Stimulated activated CD4-positive, alpha-beta T cell treated with anti-CD3 and anti-CD28 coated beads, Interleukin-1b, Interleukin-23, amount 100 ng/mL, for 48 hours (primary cell): ENCODE data around the gene IGFBP7.
"Not testable (repeated sequence)": the region's sequence is repeated elsewhere in the genome, so short reads cannot be mapped to it uniquely, and the experiment has no call there.

Experiments
- DNase-seq: peaks from one replicate; pipeline ENCODE4 v3.0.0-alpha.2; 2020

Gene IGFBP7

DNA sequence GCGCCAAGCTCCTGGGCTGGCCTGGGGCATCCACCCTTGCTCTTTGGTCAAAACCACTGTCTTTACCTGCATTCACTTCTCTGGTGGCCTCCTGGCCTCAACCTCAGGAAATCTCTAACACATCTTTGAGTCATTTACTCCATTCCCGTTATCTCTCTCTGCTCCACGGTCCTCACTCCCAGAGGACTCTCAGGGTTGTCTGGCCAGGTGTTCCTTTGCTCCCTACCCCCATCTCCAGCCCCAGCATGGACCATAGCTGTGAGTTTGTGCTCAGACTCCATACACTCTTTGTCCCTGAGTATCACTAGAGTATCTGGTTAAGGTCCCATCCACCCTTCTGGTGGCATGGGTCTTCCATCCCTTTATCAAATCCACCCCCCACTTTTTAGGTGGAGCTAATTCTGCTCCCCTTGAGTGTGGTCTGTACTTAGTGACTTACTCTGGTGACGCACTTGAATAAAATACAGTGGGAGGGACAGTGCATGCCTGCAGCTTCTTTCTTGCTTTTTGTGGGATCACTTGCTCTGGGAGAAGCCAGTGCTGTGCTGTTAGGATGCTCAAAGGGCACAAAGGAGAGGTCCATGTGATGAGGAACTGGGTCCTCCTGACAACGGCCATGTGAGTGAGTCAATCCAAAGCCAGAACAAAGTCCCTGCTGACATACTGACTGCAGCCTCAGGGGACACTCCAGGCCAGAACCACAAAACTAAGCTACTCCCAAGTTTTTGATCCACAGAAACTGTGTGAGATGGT is 44.3 kb downstream of the IGFBP7 start:
- no peak for DNase-seq

DNA sequence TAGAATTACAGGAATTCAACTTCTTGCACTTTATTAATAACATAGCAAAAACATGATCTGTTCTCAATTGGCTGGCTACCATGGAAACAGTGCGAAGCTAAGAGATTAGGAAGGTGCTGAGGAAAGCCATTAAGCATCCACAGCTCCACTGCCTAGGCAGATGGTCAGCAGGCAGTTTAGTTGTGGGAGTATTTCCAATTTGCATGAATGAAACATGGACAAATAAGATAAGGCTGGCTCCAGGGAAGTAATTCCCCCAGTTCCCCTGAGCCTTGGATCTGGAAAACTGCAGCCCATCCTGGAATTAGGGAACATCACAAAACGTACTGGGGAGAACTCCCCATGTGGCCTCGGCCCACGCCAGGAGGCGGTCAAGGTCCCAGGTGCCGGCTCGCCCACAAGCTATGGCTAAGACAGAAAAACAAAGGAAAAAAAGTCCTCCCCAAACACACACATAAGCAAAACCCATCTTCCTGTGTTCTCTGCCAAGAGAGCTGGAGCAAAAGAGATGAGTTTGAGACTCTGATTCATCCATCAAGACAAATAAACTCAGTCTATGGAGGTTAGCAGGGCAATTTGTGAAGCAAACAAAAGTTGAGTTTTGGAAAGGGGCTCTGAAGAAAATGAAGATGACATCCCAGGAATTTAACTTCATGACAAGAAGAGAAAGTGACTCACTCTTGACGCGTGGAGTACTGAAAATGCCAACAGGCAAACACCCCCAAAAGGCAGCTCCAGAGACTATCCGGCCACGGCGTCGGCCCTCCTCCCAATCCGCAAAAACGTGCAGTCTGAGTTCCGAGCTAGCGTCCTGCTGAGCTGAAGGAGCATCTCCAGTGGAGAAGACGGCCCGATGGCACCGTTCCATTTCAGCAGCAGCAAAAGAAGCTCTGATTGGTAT is 45.1 kb downstream of the IGFBP7 start:
- no peak for DNase-seq

DNA sequence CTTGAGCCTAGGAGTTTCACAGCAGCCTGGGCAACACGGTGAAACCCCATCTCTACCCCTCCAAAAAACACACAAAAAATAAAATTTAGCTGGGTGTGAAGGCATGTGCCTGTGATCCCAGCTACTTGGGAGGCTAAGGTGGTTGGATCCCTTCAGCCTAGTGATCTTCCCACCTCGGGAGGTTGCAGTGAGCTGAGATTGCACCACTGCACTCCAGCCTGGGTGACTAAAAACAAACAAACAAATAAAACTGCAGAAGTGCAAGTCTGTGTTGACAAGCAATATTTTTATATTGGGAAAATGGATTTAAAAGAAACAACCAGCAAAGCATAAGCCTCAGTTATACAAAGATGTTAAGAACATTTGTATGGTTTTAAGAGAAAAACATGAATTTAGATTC is 46.1 kb downstream of the IGFBP7 start:
- DNase-seq, result no peak

DNA sequence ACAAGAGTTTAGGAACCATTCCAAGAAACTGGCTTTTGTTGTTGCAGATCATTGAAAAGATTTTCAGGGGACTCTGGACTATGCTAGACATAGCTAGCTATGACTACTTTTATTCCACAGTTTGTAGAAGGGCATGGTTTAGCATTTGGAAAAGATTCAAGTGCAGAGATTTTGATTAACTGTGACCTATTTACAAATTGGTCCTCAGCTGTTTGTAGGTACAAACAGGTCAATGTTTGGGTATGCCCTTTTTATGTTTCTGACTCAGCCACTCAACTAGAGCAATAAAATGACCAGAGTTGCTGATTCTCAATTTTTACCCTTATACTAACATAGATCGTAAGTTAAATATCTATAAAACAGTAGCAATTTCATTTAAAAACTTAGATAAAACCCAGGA is 46.7 kb downstream of the IGFBP7 start:
- DNase-seq, result no peak

DNA sequence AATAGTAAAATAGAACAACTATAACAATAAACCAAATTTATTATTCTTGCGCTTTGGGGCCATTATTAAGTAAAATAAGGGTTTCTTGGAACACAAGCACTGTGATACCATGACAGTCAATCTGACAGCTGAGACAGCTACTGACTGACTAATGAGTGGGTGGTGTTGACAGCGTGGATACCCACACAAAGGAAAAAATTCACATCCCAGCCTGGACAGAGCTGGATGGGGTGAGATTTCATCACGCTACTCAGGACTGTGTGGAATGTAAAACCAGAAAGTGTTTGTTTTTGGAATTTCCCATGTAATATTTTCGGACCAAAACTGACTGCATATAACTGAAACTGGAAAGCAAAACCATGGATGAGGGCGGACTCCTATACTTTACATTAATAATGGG is 48.8 kb downstream of the IGFBP7 start:
- no peak for DNase-seq

DNA sequence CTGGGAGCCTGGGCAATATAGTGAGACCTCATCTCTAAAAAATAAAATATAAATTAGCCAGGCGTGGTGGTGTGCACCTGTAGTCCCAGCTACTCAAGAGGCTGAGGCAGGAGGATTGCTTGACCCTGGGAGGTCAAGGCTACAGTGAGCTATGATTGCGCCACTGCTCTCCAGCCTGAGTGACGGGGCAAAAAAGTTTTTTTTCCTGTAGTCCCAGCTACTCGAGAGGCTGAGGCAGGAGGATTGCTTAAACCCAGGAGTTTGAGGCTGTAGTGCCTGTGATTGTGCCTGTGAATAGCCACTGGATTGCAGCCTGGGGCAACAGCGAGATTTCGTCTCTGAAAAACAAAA is 49.5 kb downstream of the IGFBP7 start:
- not testable (repeated sequence) for DNase-seq

DNA sequence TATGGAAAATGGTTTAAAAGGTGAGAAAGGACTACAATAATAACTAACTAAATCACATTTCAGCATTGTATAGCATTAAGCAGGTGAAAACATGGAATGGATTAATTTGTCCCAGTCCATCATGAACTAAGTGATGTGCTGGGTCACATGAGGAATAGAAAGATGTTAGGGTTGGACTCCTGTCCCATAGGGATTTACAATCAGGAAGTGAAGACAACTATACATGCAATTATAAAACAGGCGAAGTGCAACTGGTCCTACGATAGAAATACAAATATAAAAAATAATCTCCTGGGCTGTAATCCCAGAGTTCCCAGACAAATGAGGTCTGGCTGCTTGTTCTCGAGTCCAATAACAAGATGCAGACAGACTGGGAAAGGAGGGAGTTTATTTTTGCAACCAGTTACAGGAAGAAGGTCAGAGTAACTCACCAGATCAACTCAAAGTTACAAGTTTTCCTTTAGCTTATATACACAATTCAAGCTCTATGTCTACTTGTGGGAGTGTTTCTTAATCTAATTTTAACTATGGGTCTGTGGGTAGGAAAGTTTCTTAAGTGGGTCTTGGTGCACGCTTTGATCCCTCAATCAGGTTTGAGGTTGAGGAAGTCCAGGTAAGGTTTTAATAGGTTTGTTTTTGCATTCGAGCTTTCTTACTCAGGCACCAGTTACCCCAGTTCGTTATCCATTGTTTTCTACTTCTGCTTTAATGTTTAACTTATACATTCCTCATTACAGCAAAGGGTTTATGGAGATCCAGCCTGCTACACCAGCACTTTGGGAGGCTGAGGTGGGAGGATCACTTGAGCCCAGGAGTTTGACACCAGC is 50.1 kb downstream of the IGFBP7 start:
- no peak for DNase-seq

DNA sequence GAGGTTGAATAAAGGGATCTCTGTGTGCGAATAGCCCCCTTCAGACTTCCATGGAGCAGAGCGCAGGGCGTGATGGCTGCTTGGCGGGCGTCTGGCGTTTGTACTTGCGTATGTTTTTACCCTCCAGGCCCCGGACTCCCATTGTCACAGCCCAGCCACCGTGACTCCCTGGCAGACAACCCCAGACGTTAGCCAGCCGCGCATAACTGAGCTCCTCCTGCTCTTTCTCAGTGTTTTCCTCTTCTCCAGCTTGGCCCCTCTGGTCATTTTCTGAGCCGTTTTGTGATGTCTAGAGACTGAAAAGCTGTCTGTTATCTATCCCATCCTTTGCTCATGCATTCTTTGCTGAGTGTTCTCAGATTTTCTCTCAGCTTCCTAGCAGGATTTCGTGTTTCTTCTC is 54.3 kb downstream of the IGFBP7 start:
- DNase-seq, result no peak

DNA sequence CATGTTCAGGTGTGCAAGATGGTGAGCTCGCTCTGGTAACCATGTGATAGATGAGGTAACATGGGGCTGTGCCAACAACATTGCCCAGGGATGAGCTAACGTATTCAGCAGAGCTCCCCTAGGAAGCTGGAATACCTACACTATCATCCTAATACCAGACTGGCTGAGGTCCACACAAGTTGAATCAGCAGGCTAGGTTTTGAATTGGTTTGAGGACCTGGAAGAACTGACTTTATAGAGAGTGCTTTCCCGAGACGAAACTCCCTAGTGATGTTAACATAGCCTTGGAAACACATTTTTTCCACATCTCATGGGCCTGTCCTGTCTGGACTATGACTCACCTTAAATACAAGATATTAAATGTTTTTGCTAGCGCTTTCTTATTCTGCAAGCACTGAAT is 56.7 kb downstream of the IGFBP7 start:
- no peak for DNase-seq

DNA sequence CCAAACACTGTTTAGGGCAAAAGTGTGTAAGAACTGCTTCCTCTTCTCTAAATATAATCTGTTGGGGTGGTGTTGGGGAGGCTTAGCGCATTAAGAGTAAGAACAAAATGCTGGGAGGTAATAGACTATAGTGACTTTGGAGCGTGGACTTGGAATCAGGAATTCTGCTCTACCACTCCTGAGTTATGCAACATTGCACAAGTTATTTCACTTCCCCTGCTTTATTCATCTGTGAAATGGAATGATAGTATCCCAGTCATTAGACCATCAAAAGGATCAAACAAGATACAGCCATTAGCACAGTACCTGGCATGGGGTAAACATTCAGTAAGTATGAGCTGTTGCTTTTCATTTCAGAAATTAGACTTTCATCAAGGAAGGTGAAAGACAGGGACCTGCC is 58.7 kb downstream of the IGFBP7 start:
- DNase-seq, result no peak

DNA sequence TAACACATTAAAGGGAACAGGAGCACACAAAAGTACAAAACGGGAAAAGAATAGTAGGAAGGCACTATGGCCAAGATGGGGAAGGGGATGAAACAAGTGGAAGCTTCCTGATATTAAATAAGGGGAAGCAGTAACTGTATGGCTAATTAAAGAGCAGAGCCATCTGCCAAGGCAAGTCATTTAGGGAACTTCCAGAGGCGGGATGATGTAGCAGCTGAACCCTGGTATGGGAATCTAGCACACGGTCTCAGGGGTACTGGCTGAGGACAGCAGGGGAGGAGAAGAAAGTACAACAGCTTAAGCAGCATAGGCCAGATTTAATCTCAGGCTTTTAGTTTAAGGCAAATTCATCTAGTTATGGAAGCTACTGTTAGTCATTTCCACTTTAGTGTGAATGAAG is 59.1 kb downstream of the IGFBP7 start:
- no peak for DNase-seq

DNA sequence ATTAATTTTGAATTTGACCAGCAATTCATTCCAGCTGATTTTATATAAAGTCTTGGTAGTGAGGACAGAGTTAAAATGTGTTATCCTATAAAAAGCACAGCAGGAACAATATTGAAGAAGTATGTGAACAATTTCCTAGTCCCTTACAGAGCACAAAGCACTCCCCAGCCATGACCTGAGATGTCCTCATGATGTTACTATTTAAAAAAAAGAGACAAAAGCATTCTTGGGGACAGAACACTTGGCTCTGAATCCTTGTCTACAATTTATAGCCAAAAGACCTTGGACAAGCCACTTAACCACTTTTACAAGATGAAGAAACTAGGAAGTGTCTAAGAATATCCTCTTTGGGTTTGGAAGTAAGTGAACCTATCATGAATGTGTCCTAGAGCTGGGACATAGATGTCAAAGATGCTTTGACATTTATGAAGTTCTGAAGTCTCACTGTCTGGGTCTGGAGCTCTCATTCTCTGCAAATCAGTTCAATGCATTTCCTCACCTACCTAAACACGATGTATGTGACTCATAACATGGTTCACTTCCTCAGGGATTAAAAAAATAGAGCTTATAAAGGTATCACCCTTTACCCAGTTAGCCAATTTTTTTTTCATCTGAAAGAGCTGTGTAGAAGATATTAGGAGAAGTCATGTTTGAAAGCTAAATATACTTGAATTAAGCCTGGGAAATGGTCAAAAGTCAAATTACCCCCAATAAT is 61.4 kb downstream of the IGFBP7 start:
- DNase-seq, result no peak

DNA sequence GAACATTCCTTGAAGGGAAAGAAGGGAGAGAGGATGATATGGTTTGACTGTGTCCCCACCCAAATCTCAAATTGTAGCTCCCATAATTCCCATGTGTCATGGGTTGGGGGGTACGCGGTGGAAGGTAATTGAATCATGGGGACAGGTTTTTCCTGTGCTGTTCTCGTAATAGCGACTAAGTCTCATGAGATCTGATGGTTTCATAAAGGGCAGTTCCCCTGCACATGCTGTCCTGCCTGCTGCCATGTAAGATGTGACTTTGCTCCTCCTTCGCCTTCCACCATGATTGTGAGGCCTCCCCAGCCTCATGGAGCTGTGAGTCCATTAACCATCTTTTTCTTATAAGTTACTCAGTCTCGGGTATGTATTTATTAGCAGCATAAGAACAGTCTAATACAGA is 63.1 kb downstream of the IGFBP7 start:
- not testable (repeated sequence) for DNase-seq

DNA sequence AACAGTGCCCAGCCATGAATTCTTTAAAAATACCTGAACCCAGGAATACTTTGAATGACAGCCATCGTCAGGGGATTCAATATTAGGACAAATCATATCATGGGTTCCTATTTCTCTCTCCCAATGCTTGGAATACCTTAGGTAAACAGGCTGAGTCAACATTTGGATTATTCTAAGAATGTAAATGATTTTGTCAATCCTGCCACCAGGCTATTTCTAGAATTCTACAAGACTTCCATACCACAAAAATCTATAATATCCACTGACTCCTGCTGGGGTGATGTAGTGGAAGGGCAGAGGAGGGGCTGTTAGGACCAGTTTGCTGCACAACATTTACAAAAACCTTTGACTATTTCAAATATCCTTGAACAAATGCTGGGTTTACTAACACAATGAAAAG is 65.2 kb downstream of the IGFBP7 start:
- no peak for DNase-seq

DNA sequence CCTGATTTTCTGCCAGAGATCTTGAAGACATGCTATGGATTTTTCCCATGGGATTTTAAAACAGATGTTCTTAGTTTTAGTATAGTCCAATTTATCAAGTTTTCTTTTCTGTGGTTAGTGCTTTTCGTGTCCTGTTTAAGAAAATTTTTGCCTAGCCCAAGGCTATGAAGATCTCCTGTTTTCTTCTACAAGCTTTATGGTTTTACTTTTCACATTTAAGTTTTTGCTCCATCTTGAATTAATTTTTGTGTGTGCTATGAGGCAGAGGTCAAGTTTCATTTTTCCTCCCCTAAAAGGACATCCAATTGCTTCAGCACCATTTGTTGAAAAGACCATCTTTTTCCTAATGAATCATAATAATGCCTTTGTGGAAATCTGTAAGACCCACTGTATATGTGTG is 65.9 kb downstream of the IGFBP7 start:
- no peak for DNase-seq

DNA sequence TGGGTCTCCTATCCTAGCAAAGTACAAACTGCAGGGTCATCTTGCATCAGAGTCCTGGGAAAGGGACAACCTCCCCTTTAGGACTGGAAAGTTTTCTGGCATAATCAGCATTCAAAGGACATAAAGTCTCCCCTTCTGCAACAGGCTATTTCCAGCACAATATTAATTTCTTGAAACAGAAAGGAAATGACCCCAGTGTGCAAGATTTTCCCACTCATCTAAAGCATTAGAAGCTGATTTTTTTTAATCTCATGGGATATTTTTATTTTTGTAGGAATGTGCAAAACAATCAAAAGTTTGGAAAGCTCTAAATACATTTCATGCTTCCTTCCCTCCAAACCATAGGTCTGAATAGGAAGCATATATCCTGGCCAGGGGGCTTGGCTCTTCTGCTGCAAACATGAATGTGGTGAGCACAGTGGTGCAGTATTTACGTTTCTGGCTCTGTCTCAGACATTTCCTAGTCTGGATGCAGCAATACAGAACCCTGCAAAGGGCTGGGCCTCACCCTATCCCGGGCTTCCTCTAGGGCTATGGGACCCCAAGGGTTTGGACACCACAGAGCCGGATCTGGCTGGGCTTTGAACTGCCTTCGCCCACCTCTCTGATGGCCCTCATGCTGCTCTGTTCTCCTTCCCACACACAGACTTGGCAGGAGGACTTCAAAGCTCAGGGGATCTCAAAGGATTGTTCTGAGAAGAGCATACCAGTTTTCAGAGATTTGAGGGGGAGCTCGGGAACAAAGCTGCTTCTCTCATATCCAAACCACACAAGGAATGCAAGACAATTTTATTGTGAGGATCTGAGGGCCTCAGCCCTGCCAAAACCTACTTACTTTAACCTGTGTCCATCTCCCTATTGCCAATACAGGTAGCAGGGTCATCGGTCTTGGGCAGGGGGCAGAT is 66.6 kb downstream of the IGFBP7 start:
- DNase-seq, result no peak

DNA sequence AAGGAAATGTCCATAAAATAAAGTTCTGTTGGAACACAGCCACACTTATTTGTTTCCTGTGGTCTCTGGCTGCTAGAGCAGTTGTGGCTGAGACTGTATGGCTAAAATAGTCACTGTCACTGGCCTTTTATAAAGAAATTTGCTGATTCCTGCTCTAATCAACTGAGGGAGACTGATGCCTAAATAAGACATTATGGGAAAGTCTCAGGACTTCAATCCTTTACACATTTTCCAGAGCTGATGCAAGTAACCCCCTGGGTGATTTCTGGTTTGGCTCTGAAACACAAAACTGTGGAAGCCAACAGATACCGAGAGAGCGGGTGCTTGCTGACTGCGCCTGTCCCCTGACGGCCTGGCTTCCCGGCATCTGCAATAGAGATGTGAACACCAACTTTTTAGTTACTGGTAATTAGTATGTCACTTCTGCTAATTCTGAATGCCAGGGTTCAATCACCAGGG is 67.4 kb downstream of the IGFBP7 start:
- DNase-seq, result no peak

DNA sequence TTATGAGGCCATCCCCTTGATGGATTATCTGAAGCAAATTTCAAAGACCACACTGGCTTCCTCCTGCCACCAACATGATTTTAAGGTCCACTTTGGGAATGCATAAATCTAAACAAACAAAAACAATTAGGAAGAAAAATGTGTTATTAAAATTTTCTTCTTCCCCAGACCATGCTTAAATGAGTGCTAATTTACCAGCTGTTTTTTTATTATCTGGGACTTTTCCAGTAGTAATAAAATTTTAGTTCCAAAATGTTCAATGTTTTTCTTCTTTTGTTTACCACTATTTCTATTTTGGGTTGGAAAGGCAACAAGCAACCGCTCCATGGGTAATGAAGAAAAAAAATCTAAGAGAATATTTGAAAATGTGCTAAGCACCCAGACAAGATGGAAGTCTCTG is 69.2 kb downstream of the IGFBP7 start:
- no peak for DNase-seq

DNA sequence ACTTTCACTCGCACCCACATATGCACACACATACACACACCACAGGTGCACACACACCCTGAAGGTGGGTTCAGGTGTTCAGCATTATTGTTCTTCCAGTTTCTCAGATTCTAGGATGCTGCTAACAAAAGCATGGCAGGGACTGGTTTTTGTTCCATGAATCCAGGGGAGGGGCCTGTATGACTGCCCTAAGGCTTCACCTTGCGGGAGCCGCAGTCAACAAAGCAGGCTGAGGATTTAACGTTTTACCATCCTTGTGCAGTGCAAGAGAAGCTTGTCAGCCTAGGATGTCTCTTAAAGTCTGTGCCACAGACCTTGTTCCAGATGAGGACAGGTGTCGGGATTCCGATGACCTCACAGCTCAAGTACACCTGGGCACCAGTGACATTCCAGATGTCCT is 69.7 kb downstream of the IGFBP7 start:
- no peak for DNase-seq

DNA sequence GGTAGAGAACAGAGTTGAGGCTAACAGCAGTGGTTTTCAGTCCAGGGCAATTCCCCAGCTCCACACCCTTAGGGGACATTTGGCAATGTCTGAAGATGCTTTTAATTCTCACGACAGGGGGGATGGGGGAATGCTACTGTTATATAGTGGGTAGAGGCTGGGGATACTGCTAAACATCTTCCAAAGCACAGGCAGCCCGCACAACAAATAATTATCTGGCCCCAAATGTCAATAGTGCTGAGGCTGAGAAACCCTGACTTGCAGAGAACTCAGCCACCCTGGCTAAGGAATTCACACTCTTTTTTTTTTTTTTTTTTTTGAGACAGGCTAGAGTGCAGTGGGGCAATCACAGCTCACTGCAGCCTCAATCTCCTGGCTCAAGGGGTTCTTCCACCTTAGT is 70.8 kb downstream of the IGFBP7 start:
- DNase-seq, result no peak

DNA sequence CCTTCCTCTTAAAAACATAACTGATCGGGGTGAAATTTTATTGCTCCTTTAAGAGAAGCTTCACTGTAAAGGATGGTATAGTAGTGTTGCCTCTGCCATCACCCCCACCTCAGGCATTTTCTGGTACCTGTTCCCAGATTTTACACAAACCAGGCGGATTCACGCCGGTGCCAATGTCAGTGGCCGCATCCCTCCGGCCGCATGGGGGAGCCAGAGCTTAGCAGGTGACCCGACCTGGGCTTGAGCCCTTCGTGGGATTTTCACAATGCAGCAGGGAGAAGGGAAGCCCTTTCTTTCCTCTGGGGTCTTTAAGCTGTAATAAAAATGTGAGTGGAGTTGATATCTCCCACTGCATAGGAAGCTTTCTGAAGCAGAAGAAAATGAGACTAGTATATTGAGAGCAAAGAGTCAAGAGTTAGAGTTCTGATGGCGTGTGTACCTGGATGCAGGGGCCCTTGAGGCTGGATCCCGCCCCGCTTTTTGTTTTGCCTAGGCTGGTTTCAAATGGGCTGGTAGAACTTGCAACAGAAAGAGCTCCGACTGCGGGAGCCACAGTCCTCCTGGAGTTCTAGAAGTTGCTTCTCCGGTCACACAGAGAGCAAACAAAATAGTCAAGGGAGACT is 72.1 kb downstream of the IGFBP7 start:
- peak; percentile 20 for DNase-seq
